OCI-LY3 (cell line): Measurements from ENCODE around the gene OLIG2.

Experiments
- H2AFZ ChIP-seq: fragments of 200-600, 300-600 bp; shearing (Covaris generic); 2 replicates; pipeline ENCODE4 v1.6.0; 2014; ENCODE audit warnings: antibody characterized with exemption, low read depth, low read length
- H3K27ac ChIP-seq: fragments of 200-600, 300-600 bp; sonication (generic); 2 replicates; pipeline ENCODE4 v1.5.1; 2014; ENCODE audit warnings: mild to moderate bottlenecking, low read length, moderate library complexity, mixed read lengths
- H3K27me3 ChIP-seq: fragments of 200-600, 300-600 bp; sonication (generic); 2 replicates; pipeline ENCODE4 v1.6.1; 2014; ENCODE audit warnings: low read depth, low read length, mixed read lengths
- H3K36me3 ChIP-seq: fragments of 200-600, 300-600 bp; sonication (generic); replicated peaks from 2 replicates; pipeline ENCODE3; 2014; ENCODE audit warnings: low read depth, low read length, mixed read lengths
- H3K4me1 ChIP-seq: fragments of 300-600, 200-600 bp; sonication (generic); 2 replicates; pipeline ENCODE4 v1.6.1; 2014; ENCODE audit warnings: low read length, mixed read lengths
- H3K4me2 ChIP-seq: fragments of 200-600, 300-600 bp; sonication (generic); 2 replicates; pipeline ENCODE4 v1.6.1; 2014; ENCODE audit warnings: low read length, mixed read lengths
- H3K4me3 ChIP-seq: fragments of 300-600, 200-600 bp; sonication (generic); 2 replicates; pipeline ENCODE4 v1.5.1; 2014; ENCODE audit warnings: antibody characterized with exemption, mild to moderate bottlenecking, low read length, moderate library complexity
- H3K79me2 ChIP-seq: fragments of 300-600, 200-600 bp; shearing (Covaris generic); 2 replicates; pipeline ENCODE4 v1.6.1; 2014; ENCODE audit warnings: mild to moderate bottlenecking, low read length, mixed read lengths
- H3K9ac ChIP-seq: fragments of 300-600, 200-600 bp; shearing (Covaris generic); 2 replicates; pipeline ENCODE4 v1.6.0; 2014; ENCODE audit warnings: mild to moderate bottlenecking, low read length, moderate library complexity
- H3K9me3 ChIP-seq: fragments of 200-600, 300-600 bp; shearing (Covaris generic); 2 replicates; pipeline ENCODE4 v1.6.1; 2014; ENCODE audit warnings: low read length, mixed read lengths; ENCODE audit not compliant: insufficient read depth
- H4K20me1 ChIP-seq: fragments of 200-600, 300-600 bp; sonication (generic); 2 replicates; pipeline ENCODE4 v1.6.1; 2016; ENCODE audit warnings: low read length, mixed read lengths; ENCODE audit not compliant: insufficient read depth
- CTCF ChIP-seq: fragments of 200-600, 300-600 bp; sonication (generic); IDR thresholded peaks from 2 replicates; pipeline ENCODE4 v1.5.1; 2014; ENCODE audit warnings: antibody characterized with exemption, low read length, low read depth
- EZH2phosphoT487 ChIP-seq: fragments of 200-600 bp; shearing (Covaris generic); IDR thresholded peaks from 2 replicates; pipeline ENCODE4 v1.6.1; 2018; ENCODE audit warnings: antibody characterized with exemption, mixed run types, low read depth

The OLIG2 gene

GRCh38 chr21:33069645-33069993, 43.9 kb downstream of the OLIG2 start:
- Histone ChIP-seq H3K27ac (no peak overlapping the region), H3K9me3 (no peaks in the 10 kb centered on the region), H3K79me2 (no peaks in the 10 kb centered on the region), H4K20me1 (no peaks in the 10 kb centered on the region), H3K9ac (no peak overlapping the region), H3K36me3 (no peaks in the 10 kb centered on the region), H3K4me3 (no peak overlapping the region), H3K4me2 (no peak overlapping the region), H2AFZ (no peak overlapping the region), H3K27me3 (peaks cover 15% of the 10 kb centered on the region; the same call in 1 of the 2 replicates), H3K4me1 (peaks cover 14% of the 10 kb centered on the region)
- TF ChIP-seq CTCF (no peak), EZH2phosphoT487 (no peak)

DNA sequence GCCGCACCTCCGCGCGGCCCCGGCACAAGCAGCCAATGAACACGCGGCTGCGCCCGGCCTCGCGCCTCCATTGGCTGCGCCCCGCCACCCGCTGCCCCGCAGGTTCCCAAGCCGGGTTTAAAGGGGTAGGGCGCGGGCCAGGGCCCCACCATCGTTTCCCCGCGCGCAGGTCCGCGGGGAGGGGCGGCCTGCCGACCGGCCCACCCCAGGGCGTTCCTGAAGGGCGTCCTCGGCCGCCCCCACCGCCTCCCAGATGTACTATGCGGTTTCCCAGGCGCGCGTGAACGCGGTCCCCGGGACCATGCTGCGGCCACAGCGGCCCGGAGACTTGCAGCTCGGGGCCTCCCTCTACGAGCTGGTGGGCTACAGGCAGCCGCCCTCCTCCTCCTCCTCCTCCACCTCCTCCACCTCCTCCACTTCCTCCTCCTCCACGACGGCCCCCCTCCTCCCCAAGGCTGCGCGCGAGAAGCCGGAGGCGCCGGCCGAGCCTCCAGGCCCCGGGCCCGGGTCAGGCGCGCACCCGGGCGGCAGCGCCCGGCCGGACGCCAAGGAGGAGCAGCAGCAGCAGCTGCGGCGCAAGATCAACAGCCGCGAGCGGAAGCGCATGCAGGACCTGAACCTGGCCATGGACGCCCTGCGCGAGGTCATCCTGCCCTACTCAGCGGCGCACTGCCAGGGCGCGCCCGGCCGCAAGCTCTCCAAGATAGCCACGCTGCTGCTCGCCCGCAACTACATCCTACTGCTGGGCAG, 44.4 kb downstream of the OLIG2 start, which contains the start of gene OLIG1:
TSS of gene OLIG1 (plus strand) at position 148 of the 750 bp plus-strand sequence. CDS start at position 254, 106 bp downstream.
- peaks cover 15% of the 10 kb centered on the region; the same call in 1 of the 2 replicates for H3K27me3 ChIP-seq
- no peaks in the 10 kb centered on the region for H3K9me3 ChIP-seq
- H3K4me3 ChIP-seq: no peak within 1 kb of the TSS
- no peak within 1 kb of the TSS for H3K27ac ChIP-seq
- no peaks in the 10 kb centered on the region for H3K36me3 ChIP-seq
- TF ChIP-seq EZH2phosphoT487 (no peak), CTCF (no peak)
- H4K20me1 ChIP-seq: no peaks in the 10 kb centered on the region
- no peaks in the 10 kb centered on the region for H3K79me2 ChIP-seq
- no peak within 1 kb of the TSS for H3K9ac ChIP-seq
- no peak within 1 kb of the TSS for H3K4me2 ChIP-seq
- H3K4me1 ChIP-seq: peaks cover 14% of the 10 kb centered on the region
- no peak within 1 kb of the TSS for H2AFZ ChIP-seq

GRCh38 chr21:33070744-33070997, 44.9 kb downstream of the OLIG2 start:
- no peaks in the 10 kb centered on the region for H3K9me3 ChIP-seq
- H3K4me1 ChIP-seq: peaks cover 14% of the 10 kb centered on the region
- H3K36me3 ChIP-seq: no peaks in the 10 kb centered on the region
- H3K9ac ChIP-seq: no peak overlapping the region
- no peaks in the 10 kb centered on the region for H4K20me1 ChIP-seq
- no peak overlapping the region for H3K4me2 ChIP-seq
- TF ChIP-seq CTCF (no peak), EZH2phosphoT487 (no peak)
- H2AFZ ChIP-seq: no peak overlapping the region
- H3K27me3 ChIP-seq: peaks cover 15% of the 10 kb centered on the region; the same call in 1 of the 2 replicates
- no peak overlapping the region for H3K27ac ChIP-seq
- no peak overlapping the region for H3K4me3 ChIP-seq
- no peaks in the 10 kb centered on the region for H3K79me2 ChIP-seq

DNA sequence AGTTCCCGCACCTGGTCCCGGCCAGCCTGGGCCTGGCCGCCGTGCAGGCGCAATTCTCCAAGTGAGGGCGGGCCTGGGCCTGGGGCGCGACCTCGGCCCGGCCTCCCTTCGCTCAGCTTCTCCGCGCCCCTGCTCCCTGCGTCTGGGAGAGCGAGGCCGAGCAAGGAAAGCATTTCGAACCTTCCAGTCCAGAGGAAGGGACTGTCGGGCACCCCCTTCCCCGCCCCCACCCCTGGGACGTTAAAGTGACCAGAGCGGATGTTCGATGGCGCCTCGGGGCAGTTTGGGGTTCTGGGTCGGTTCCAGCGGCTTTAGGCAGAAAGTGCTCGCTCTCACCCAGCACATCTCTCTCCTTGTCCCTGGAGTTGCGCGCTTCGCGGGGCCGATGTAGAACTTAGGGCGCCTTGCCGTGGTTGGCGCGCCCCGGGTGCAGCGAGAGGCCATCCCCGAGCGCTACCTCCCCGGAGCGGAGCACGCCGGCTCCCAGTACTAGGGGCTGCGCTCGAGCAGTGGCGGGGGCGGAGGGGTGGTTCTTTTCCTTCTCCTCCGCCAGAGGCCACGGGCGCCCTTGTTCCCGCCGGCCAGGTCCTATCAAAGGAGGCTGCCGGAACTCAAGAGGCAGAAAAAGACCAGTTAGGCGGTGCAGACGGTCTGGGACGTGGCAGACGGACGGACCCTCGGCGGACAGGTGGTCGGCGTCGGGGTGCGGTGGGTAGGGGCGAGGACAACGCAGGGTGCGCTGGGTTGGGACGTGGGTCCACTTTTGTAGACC, 45.4 kb downstream of the OLIG2 start:
- Histone ChIP-seq H3K27ac (no peak overlapping the region), H3K4me2 (no peak overlapping the region), H3K4me1 (peaks cover 14% of the 10 kb centered on the region), H4K20me1 (no peaks in the 10 kb centered on the region), H3K36me3 (no peaks in the 10 kb centered on the region), H2AFZ (no peak overlapping the region), H3K27me3 (peaks cover 15% of the 10 kb centered on the region; the same call in 1 of the 2 replicates), H3K4me3 (no peak overlapping the region), H3K9me3 (no peaks in the 10 kb centered on the region), H3K9ac (no peak overlapping the region), H3K79me2 (no peaks in the 10 kb centered on the region)
- TF ChIP-seq CTCF: no peak
- TF ChIP-seq EZH2phosphoT487: no peak
